PC-3 (cell line): Measurements from ENCODE around the gene GLS2. TPM values are rescaled to one million over a fixed set of nuclear protein-coding genes. Genes with fewer than 3 reads are reported as not detected.

Experiments used
- ATAC-seq: fragments of 200-7000 bp; cut with Tn5 transposase; 2 replicates; pipeline ENCODE4 v1.9.1; 2020; ENCODE audit warnings: mild to moderate bottlenecking, moderate library complexity
- BruUV-seq: library from RNA; stranded (reverse); fragments of 400-500 nt; replicated peaks from 2 replicates; lab custom pipeline; 2021; lab: Mats Ljungman, UMichigan
- CTCF ChIA-PET: fragments of 300-600 bp; sonication (Branson Sonifier 250); formaldehyde crosslinking; loops from one replicate; lab custom pipeline; 2022; ENCODE audit warnings: antibody characterized with exemption; lab: Charles Lee
- POLR2A ChIA-PET: fragments of 300-600 bp; sonication (Branson Sonifier 250); formaldehyde crosslinking; loops from one replicate; lab custom pipeline; 2022; ENCODE audit warnings: antibody characterized with exemption; ENCODE audit not compliant: unreplicated experiment; lab: Charles Lee
- DNase-seq: peaks from one replicate; pipeline ENCODE4 v3.0.0-alpha.2; 2015
- H2AFZ ChIP-seq: fragments of 300-600 bp; sonication (generic); 2 replicates; pipeline ENCODE4 v1.6.0; 2016; ENCODE audit warnings: antibody characterized with exemption, low read length
- H3F3A ChIP-seq: fragments of 300-600 bp; sonication (generic); one replicate; pipeline ENCODE4 v1.6.0; 2017; ENCODE audit warnings: antibody characterized with exemption, low read length, control low read depth, mild to moderate bottlenecking; ENCODE audit not compliant: unreplicated experiment
- H3K27ac ChIP-seq: fragments of 300-600 bp; sonication (generic); 2 replicates; pipeline ENCODE4 v1.5.1; 2016; ENCODE audit warnings: mild to moderate bottlenecking, low read length
- H3K27me3 ChIP-seq: fragments of 300-600 bp; sonication (generic); 2 replicates; pipeline ENCODE4 v1.6.1; 2016; ENCODE audit warnings: low read length, mixed read lengths
- H3K36me3 ChIP-seq: fragments of 300-600 bp; sonication (generic); 2 replicates; pipeline ENCODE4 v1.6.1; 2016; ENCODE audit warnings: low read depth, mixed run types, low read length, mixed read lengths
- H3K4me1 ChIP-seq: fragments of 300-600 bp; sonication (generic); 2 replicates; pipeline ENCODE4 v1.5.1; 2016; ENCODE audit warnings: low read length; ENCODE audit not compliant: insufficient read depth
- H3K4me2 ChIP-seq: fragments of 300-600 bp; sonication (generic); 2 replicates; pipeline ENCODE4 v1.6.0; 2016; ENCODE audit warnings: low read length
- H3K4me3 ChIP-seq: fragments of 300-600 bp; sonication (generic); 2 replicates; pipeline ENCODE4 v1.5.1; 2016; ENCODE audit warnings: mild to moderate bottlenecking, low read length, mixed read lengths
- H3K79me2 ChIP-seq: fragments of 300-600 bp; sonication (generic); 2 replicates; pipeline ENCODE4 v1.6.1; 2017; ENCODE audit warnings: low read length, mixed read lengths
- H3K9ac ChIP-seq: fragments of 300-600 bp; sonication (generic); 2 replicates; pipeline ENCODE4 v1.6.0; 2016; ENCODE audit warnings: mild to moderate bottlenecking, low read length
- H3K9me2 ChIP-seq: fragments of 300-600 bp; sonication (generic); replicated peaks from 2 replicates; pipeline ENCODE4 v1.6.1; 2016; ENCODE audit warnings: mixed run types, low read length, mixed read lengths
- H3K9me3 ChIP-seq: fragments of 300-600 bp; sonication (generic); 2 replicates; pipeline ENCODE4 v1.6.1; 2016; ENCODE audit warnings: low read length, mixed read lengths
- H4K20me1 ChIP-seq: fragments of 300-600 bp; sonication (generic); 2 replicates; pipeline ENCODE4 v1.6.1; 2016; ENCODE audit warnings: low read length, mixed read lengths
- EZH2 ChIP-seq: fragments of 300-600 bp; sonication (generic); IDR thresholded peaks from one replicate; pipeline ENCODE4 v1.6.1; 2017; ENCODE audit warnings: antibody characterized with exemption, mild to moderate bottlenecking, low read length; ENCODE audit not compliant: unreplicated experiment
- EZH2phosphoT487 ChIP-seq: fragments of 300-600 bp; sonication (generic); IDR thresholded peaks from 2 replicates; pipeline ENCODE4 v1.6.1; 2018; ENCODE audit warnings: mild to moderate bottlenecking, antibody characterized with exemption, low read length, borderline replicate concordance
- intact Hi-C: fragments of 100-400 bp; cut with micrococcal nuclease; formaldehyde crosslinking; loops from 2 replicates; pipeline ENCODE4 v1.9.0; 2023
- total RNA-seq: library from RNA; depleted of rRNA; stranded (reverse); fragments of >200 nt; gene quantifications from 2 replicates; pipeline ENCODE4 v1.2.3, GENCODE V29; 2014; rRNA removed
- TF ChIP-seq, protein P1 (sequence below): fragments of 300-600 bp; sonication (generic); conservative IDR thresholded peaks from 2 replicates; pipeline ENCODE4 v1.5.1; 2017; ENCODE audit warnings: antibody characterized with exemption, low read depth, mild to moderate bottlenecking, low read length

The GLS2 gene
- total RNA-seq, 1 experiment from 2014 or later = 4.0 TPM

DNA sequence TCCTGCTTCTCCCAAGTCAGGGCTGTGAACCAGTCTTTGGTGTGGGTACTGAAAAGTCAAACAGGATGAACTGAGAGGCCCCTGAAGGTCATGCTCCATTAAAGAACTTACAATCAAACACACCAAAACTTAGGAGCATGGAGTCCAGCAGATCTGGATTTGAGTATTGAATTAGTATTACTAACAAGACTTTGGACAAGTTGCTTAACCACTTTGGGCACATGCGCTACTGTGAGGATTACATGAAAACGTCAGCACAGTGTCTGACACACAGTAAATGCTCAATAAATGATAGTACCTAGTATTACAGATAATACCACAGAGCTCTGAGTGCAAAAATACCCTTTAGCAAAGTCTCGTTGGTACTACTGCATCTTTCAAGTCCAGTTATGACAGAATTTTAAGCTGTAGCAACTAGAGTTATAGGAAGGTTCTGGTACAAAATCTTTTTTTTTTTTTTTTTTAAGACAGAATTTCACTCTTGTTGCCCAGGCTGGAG lies 62.0 kb downstream of the GLS2 start:
- ATAC-seq = no peak

DNA sequence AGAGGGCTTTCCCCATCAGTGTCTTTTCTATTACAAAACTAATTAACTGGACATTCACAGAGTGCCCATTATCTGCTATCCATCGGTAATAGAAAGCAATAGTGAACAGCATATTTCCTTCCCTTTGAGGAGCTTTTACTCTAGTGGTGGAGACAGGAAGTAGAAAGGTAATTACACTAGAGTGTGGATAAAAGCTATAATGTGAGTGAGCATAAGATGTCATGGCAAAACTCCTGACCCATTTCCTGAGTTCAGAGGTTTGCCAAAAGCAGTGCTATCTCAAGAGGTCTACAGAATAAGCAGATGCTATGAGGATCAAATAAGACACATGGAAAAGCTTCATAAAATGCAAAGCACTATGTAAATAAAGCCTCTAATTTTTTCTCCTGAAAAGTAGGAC lies 62.8 kb downstream of the GLS2 start:
- H3K4me3 ChIP-seq = no peak overlapping the region
- no peaks in the 10 kb centered on the region for H3K9me2 ChIP-seq
- ATAC-seq (no peak), DNase-seq (no peak)
- H3K27me3 ChIP-seq = no peaks in the 10 kb centered on the region
- H3K79me2 ChIP-seq = no peaks in the 10 kb centered on the region
- intact Hi-C loops = no loop called here
- POLR2A ChIA-PET = no interaction called here
- H3F3A ChIP-seq = no peaks in the 10 kb centered on the region
- no peaks in the 10 kb centered on the region for H3K4me1 ChIP-seq
- no peak overlapping the region for H3K9ac ChIP-seq
- CTCF ChIA-PET = no interaction called here
- H4K20me1 ChIP-seq = no peaks in the 10 kb centered on the region
- H3K9me3 ChIP-seq = no peaks in the 10 kb centered on the region
- no peak overlapping the region for H2AFZ ChIP-seq
- no TSS peak for BruUV-seq
- TF ChIP-seq EZH2phosphoT487 (no peak), EZH2 (no peak)
- TF ChIP-seq, protein P1, sequence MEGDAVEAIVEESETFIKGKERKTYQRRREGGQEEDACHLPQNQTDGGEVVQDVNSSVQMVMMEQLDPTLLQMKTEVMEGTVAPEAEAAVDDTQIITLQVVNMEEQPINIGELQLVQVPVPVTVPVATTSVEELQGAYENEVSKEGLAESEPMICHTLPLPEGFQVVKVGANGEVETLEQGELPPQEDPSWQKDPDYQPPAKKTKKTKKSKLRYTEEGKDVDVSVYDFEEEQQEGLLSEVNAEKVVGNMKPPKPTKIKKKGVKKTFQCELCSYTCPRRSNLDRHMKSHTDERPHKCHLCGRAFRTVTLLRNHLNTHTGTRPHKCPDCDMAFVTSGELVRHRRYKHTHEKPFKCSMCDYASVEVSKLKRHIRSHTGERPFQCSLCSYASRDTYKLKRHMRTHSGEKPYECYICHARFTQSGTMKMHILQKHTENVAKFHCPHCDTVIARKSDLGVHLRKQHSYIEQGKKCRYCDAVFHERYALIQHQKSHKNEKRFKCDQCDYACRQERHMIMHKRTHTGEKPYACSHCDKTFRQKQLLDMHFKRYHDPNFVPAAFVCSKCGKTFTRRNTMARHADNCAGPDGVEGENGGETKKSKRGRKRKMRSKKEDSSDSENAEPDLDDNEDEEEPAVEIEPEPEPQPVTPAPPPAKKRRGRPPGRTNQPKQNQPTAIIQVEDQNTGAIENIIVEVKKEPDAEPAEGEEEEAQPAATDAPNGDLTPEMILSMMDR = no peak
- no peak overlapping the region for H3K4me2 ChIP-seq
- peaks cover 36% of the 10 kb centered on the region for H3K36me3 ChIP-seq
- H3K27ac ChIP-seq = no peak overlapping the region

More for the DNA sequence above, 62.0 kb downstream of the GLS2 start:
- H3K36me3 ChIP-seq = peaks cover 29% of the 10 kb centered on the region
- H3K4me1 ChIP-seq = no peaks in the 10 kb centered on the region
- no peaks in the 10 kb centered on the region for H3K9me3 ChIP-seq
- H3K4me3 ChIP-seq = no peak overlapping the region
- no peak overlapping the region for H2AFZ ChIP-seq
- no peak overlapping the region for H3K4me2 ChIP-seq
- H3K27me3 ChIP-seq = no peaks in the 10 kb centered on the region
- TF ChIP-seq, protein P1 = no peak
- TF ChIP-seq EZH2phosphoT487 (no peak), EZH2 (no peak)
- ChIA-PET CTCF (no interaction called here), POLR2A (no interaction called here)
- DNase-seq = no peak
- H3K79me2 ChIP-seq = no peaks in the 10 kb centered on the region
- no peaks in the 10 kb centered on the region for H4K20me1 ChIP-seq
- H3K9me2 ChIP-seq = no peaks in the 10 kb centered on the region
- no peak overlapping the region for H3K9ac ChIP-seq
- no peak overlapping the region for H3K27ac ChIP-seq
- BruUV-seq = no TSS peak
- H3F3A ChIP-seq = no peaks in the 10 kb centered on the region
- intact Hi-C loops = no loop called here

Other genes starting within 250 kb of the GLS2 start
- 19.1 and 26.7 TPM in 2 replicates for gene ANKRD52, start 229.8 kb downstream of the GLS2 start, total RNA-seq
- 9.2 and 9.8 TPM in 2 replicates for gene COQ10A, start 221.2 kb downstream of the GLS2 start, total RNA-seq
- gene CS, start 187.8 kb downstream of the GLS2 start, total RNA-seq = 182 and 199 TPM in 2 replicates
- gene CNPY2, start 172.2 kb downstream of the GLS2 start, total RNA-seq = 109 and 162 TPM in 2 replicates
- 15.3 and 27.1 TPM in 2 replicates for gene PAN2, start 154.2 kb downstream of the GLS2 start, total RNA-seq
- gene IL23A, start 149.3 kb downstream of the GLS2 start, total RNA-seq = 17.5 and 18.2 TPM in 2 replicates
- gene STAT2, start 128.1 kb downstream of the GLS2 start, total RNA-seq = 68.8 and 73.1 TPM in 2 replicates
- not detected in 2 replicates for gene APOF, start 125.3 kb downstream of the GLS2 start, total RNA-seq
- 26.5 and 29.5 TPM in 2 replicates for gene TIMELESS, start 38.7 kb downstream of the GLS2 start, total RNA-seq
- gene MIP, start 33.5 kb downstream of the GLS2 start, total RNA-seq = not detected in 2 replicates
- gene SPRYD4, start 19.6 kb downstream of the GLS2 start, total RNA-seq = 3.4 and 3.7 TPM in 2 replicates
- 10.2 and 11.5 TPM in 2 replicates for gene RBMS2, start 33.7 kb upstream of the GLS2 start, total RNA-seq
- gene BAZ2A, start 142.2 kb upstream of the GLS2 start, total RNA-seq = 33.8 and 43.0 TPM in 2 replicates
- 981 and 1,046 TPM in 2 replicates for gene ATP5F1B, start 157.8 kb upstream of the GLS2 start, total RNA-seq
- gene PTGES3, start 200.1 kb upstream of the GLS2 start, total RNA-seq = 165 and 172 TPM in 2 replicates
- gene NACA, start 237.1 kb upstream of the GLS2 start, total RNA-seq = 839 and 1,420 TPM in 2 replicates